Lower leg skin (tissue), 4 donors: Measurements from ENCODE around the gene VASH1. TPM values are rescaled to one million over a fixed set of nuclear protein-coding genes. Genes with fewer than 3 reads are reported as not detected.

Source experiments
- DNase-seq, 2 donors: peaks; one replicate each; pipeline ENCODE4 v3.0.0-alpha.2; 2019; ENCODE audit warnings: low spot score in 2 of 2
- H3K4me3 ChIP-seq: fragments of 200-600 bp; sonication (generic); 2 replicates; pipeline ENCODE4 v1.5.1; 2017; ENCODE audit warnings: mild to moderate bottlenecking, low read depth; ENCODE audit not compliant: poor library complexity, severe bottlenecking
- POLR2A ChIP-seq, 2 donors: fragments of 450-650 bp; IDR thresholded peaks; one replicate each; pipeline ENCODE4 v1.6.1; 2016 to 2017; ENCODE audit warnings: antibody characterized with exemption in 2 of 2, mild to moderate bottlenecking in 1 of 2, moderate library complexity in 1 of 2
- WGBS, 2 donors: methylation state at CpG; one replicate each; pipeline ENCODE4 v1.1.5; 2018; 5-methylcytosine and 5-hydroxymethylcytosine counted together
- intact Hi-C: fragments of 100-400 bp; cut with DNase I; formaldehyde crosslinking; loops from one replicate; pipeline ENCODE4 v1.15.0; 2023; ENCODE audit warnings: low total_unique reads
- total RNA-seq, 4 donors: library from RNA; depleted of rRNA; stranded (reverse); fragments of >200 nt; gene quantifications; one replicate each; pipeline ENCODE4 v1.1.0, GENCODE V29; 2016
- TF ChIP-seq, protein P1 (sequence below), 3 donors: fragments of 450-650 bp; IDR thresholded peaks; one replicate each; pipeline ENCODE4 v1.5.1; 2016; ENCODE audit warnings: antibody characterized with exemption in 3 of 3, mild to moderate bottlenecking in 3 of 3, moderate library complexity in 2 of 3

The VASH1 gene
- total RNA-seq, 4 donors from 2014 or later, result 0.86 to 6.9 (median 1.3) TPM

- TF ChIP-seq, protein P1, sequence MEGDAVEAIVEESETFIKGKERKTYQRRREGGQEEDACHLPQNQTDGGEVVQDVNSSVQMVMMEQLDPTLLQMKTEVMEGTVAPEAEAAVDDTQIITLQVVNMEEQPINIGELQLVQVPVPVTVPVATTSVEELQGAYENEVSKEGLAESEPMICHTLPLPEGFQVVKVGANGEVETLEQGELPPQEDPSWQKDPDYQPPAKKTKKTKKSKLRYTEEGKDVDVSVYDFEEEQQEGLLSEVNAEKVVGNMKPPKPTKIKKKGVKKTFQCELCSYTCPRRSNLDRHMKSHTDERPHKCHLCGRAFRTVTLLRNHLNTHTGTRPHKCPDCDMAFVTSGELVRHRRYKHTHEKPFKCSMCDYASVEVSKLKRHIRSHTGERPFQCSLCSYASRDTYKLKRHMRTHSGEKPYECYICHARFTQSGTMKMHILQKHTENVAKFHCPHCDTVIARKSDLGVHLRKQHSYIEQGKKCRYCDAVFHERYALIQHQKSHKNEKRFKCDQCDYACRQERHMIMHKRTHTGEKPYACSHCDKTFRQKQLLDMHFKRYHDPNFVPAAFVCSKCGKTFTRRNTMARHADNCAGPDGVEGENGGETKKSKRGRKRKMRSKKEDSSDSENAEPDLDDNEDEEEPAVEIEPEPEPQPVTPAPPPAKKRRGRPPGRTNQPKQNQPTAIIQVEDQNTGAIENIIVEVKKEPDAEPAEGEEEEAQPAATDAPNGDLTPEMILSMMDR (IDR thresholded peaks at IDR 0.05), result no peak
- no peak for TF ChIP-seq POLR2A (IDR thresholded peaks at IDR 0.05)
- intact Hi-C loops, result no loop called here
- DNase-seq, result no peak
- WGBS, 2 donors, result 62 to 84% methylated on average over 3 of the region's 3 CpGs
- H3K4me3 ChIP-seq, result no peak overlapping the region
Observed at GRCh38 chr14:76829013-76829365, 67.7 kb downstream of the VASH1 start.

- no peak overlapping the region for H3K4me3 ChIP-seq
- TF ChIP-seq, protein P1 (IDR thresholded peaks at IDR 0.05), result no peak
- no peak for TF ChIP-seq POLR2A (IDR thresholded peaks at IDR 0.05)
- intact Hi-C loops, result no loop called here
- 47 to 56% methylated on average over 7 of the region's 7 CpGs for WGBS, 2 donors
- DNase-seq, result no peak
Observed at GRCh38 chr14:76829650-76830421, 68.6 kb downstream of the VASH1 start.

- DNase-seq, result no peak
- no peak overlapping the region for H3K4me3 ChIP-seq
- intact Hi-C loops, result no loop called here
- TF ChIP-seq, protein P1 (IDR thresholded peaks at IDR 0.05), result no peak
- TF ChIP-seq POLR2A (IDR thresholded peaks at IDR 0.05), result no peak
- 92 to 95% methylated on average over 4 of the region's 4 CpGs for WGBS, 2 donors
Observed at GRCh38 chr14:76830556-76830955, 69.3 kb downstream of the VASH1 start.

DNA sequence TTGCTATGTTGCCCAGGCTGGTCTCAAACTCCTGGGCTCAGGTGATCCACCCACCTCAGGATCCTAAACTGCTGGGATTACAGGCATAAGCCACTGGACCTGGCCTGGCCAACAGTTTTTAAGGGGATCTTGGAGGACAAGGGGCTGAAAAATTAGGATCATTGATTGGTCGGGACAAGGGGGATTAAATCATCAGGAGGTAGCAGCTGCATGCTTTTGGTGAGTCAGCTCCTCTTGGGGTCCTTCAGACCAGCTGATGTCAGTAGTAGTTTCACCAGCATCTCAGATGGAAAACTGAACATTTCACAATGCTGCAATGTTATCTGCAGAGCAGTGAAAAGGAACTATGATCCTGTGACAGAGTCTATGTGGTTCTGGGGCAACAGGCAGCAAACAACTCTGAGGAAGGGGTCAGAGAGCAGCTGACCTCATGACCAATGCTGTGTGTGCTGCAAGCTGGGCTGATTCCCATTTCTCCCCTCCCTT lies 71.3 kb downstream of the VASH1 start:
- intact Hi-C loops, result no loop called here
- H3K4me3 ChIP-seq, result no peak overlapping the region
- WGBS, 2 donors, result 88 to 94% methylated on average over 1 of the region's 1 CpG
- DNase-seq, result no peak
- no peak for TF ChIP-seq POLR2A (IDR thresholded peaks at IDR 0.05)
- TF ChIP-seq, protein P1 (IDR thresholded peaks at IDR 0.05), result peak in 1 of 3 donors; percentile 9

Other genes starting within 250 kb of the VASH1 start
- gene ANGEL1, start 51.4 kb downstream of the VASH1 start, total RNA-seq, result 10 to 100 TPM in 2 of 4 donors, 1 to 10 TPM in 2; 5.7 to 15.3 (median 11.5) TPM
- gene LRRC74A, start 64.9 kb downstream of the VASH1 start, total RNA-seq, result not detected